Erythroblast (primary cell): ENCODE data around the gene AVPI1.

Experiments used
- GATA1 ChIP-seq: IDR thresholded peaks from 2 replicates; pipeline ENCODE4 v1.6.1; 2011; ENCODE audit warnings: low read depth, mild to moderate bottlenecking, control low read depth, low read length, moderate library complexity
- POLR2A ChIP-seq: IDR thresholded peaks from 2 replicates; pipeline ENCODE4 v1.6.1; 2011; ENCODE audit warnings: mild to moderate bottlenecking, low read length

GRCh38 chr10:97721871-97722780 is 35.1 kb upstream of the AVPI1 start:
- TF ChIP-seq POLR2A (no peak), GATA1 (no peak)
